ENCODE results near the gene NFATC1. TPM values are rescaled to one million over a fixed set of nuclear protein-coding genes. Genes with fewer than 3 reads are reported as not detected.

Gene NFATC1
- 5.1 to 6.9 TPM (median 6.5 TPM) in 5 replicates for total RNA-seq (2022; extraction: Qiagen RNA extraction)

DNA sequence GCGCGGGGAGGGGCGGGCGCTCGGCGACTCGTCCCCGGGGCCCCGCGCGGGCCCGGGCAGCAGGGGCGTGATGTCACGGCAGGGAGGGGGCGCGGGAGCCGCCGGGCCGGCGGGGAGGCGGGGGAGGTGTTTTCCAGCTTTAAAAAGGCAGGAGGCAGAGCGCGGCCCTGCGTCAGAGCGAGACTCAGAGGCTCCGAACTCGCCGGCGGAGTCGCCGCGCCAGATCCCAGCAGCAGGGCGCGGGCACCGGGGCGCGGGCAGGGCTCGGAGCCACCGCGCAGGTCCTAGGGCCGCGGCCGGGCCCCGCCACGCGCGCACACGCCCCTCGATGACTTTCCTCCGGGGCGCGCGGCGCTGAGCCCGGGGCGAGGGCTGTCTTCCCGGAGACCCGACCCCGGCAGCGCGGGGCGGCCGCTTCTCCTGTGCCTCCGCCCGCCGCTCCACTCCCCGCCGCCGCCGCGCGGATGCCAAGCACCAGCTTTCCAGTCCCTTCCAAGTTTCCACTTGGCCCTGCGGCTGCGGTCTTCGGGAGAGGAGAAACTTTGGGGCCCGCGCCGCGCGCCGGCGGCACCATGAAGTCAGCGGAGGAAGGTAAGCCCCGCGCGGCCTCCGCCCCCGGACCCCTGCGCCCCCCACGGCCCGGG, at the start of gene NFATC1:
NFATC1 (plus strand) TSS at position 170 of the 644 bp plus-strand sequence; CDS start at position 465, 295 bp downstream.

